GM12801 (cell line): Measurements from ENCODE around the gene LHPP.

Source experiments
- CTCF ChIP-seq: IDR thresholded peaks from one replicate; pipeline ENCODE4 v1.5.1; 2011; ENCODE audit warnings: control low read depth; ENCODE audit not compliant: insufficient read length; ENCODE audit errors: extremely low read depth

LHPP gene

DNA sequence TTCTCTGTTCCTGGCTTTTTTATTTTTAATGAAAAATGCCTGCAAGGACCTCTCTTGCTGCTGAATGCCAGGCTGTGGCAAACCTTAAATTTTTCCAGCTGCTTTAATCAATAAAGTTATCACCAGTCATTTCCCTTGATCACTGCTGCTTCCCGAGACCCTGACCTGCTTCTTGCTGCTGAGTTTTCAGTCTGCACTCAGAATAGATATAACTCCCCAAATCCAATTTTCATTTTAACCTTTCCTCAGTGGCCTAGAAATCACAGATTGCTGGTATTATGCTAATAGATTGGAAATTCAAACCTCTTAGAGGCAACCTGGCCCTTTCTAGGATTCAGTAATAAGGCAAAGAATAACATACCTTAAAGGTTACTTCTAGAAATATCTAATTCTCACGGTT is 43.7 kb downstream of the LHPP start:
- no peak for TF ChIP-seq CTCF

GRCh38 chr10:124508070-124508667 is 46.5 kb downstream of the LHPP start:
- TF ChIP-seq CTCF, result no peak

- TF ChIP-seq CTCF, result no peak
These were observed 47.4 kb downstream of the LHPP start for GRCh38 chr10:124508907-124509454.

- TF ChIP-seq CTCF, result no peak
These were observed 48.4 kb downstream of the LHPP start for GRCh38 chr10:124509880-124510632.

DNA sequence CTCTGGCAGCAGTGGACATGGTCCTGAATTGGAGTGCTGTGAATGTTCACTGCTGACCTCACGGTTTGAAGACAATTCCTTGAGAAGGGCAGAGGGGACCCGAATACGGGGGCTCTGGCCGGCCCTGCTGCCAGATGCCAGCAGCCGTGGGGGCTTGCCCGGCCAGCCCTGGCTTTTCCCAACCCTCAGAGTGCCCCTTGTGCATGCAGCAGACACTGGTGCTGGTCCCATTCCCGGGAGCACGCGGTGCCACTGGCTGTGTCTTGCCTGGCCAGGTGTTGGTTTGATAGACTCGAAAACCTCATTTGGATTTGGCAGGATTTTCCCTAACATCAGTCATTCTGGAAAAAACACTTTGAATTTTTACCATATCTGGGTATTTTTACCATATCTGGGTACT is 49.1 kb downstream of the LHPP start:
- TF ChIP-seq CTCF, result no peak

DNA sequence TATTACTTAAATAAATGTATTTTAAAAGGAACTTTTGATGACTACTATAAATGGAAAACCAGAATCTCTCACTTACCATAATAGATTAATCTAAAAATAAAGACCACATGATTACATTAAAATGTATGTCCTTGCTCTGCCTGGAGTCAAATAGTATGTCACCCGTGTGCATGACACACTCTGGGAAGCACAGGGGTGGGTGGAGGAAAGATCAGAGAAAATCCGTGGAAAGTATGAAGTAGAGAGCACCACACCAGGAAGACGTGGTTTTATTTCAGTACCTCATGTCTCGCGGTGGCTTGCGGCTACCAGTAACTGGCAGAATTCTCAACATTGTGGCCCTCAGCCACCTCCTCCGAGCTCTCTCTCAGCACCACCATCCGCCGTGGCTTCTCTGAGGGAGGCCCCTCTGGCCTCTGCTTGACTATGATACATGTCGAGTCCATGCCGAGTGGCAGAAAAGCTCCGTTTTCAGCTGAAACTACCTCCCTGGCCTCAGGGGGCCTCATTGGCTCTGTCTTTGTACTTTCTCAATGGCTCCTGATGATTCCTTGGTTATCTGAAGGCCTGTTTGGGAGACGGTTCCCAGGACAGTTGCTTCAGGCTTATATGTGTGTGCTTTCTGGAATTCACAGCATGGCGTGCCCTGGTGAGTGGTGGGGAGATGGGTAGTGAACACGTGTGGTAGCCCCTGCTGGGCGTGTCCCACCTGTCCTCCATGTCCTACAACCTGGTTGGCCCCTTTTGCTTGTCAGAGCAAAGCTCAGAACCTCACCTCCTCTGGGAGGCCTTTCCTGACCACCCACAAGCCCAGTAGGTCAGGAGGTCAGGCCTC is 49.8 kb downstream of the LHPP start:
- TF ChIP-seq CTCF, result no peak

DNA sequence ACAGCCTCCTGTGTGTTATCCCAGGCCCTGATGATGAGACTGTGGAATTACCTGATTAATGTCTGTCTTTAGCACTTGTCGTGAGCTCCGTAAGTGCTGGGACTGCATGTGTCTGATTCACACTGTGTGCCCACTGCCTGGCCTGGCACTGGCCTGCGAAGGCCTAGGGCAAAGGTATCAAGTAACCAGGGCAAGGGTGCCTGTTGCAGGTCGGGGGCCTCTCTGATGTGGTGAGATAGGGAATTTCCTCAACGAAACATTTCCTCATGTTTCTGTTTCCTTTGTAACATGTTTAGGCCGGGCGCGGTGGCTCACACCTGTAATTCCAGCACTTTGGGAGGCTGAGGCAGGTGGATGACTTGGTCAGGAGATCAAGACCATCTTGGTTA is 50.4 kb downstream of the LHPP start:
- TF ChIP-seq CTCF, result no peak
